Ovary (tissue), 9 donors: ENCODE results near the gene DGUOK. TPM values are rescaled to one million over a fixed set of nuclear protein-coding genes. Genes with fewer than 3 reads are reported as not detected.

Experiments used
- DNase-seq, 5 donors: peaks; one replicate each; pipeline ENCODE4 v3.0.0-alpha.2; 2019 to 2020
- H3K27ac ChIP-seq, 2 donors: fragments of 200-600 bp; one replicate each; pipeline versions ENCODE4 v1.5.1 to v1.8.0; 2019 to 2022
- H3K27me3 ChIP-seq: fragments of 200-600 bp; one replicate; pipeline ENCODE4 v1.8.0; 2022
- H3K36me3 ChIP-seq: fragments of 200-600 bp; sonication (generic); one replicate; pipeline ENCODE4 v1.5.1; 2019
- H3K4me1 ChIP-seq: one replicate; pipeline ENCODE4 v1.8.1; 2013; ENCODE audit warnings: mild to moderate bottlenecking, moderate library complexity; ENCODE audit not compliant: insufficient read depth
- H3K4me3 ChIP-seq: fragments of 200-600 bp; sonication (generic); one replicate; pipeline ENCODE4 v1.5.1; 2017
- H3K9me3 ChIP-seq, 2 donors: fragments of 200-600 bp in 1 of 2; sonication (generic) in 1 of 2; one replicate each; pipeline versions ENCODE4 v1.5.1 to v1.8.1; 2013 to 2019; ENCODE audit warnings: mild to moderate bottlenecking in 1 of 2, moderate library complexity in 1 of 2
- CTCF ChIP-seq, 3 donors: fragments of 450-650 bp in 2 of 3; fragments of 200-600 bp in 1 of 3; IDR thresholded peaks; one replicate each; pipeline versions ENCODE4 v1.5.1 to v1.8.0; 2016 to 2022; ENCODE audit warnings: antibody characterized with exemption in 3 of 3, mild to moderate bottlenecking in 1 of 3
- EP300 ChIP-seq: sonication (generic); formaldehyde crosslinking; IDR thresholded peaks from one replicate; pipeline ENCODE4 v1.6.1; 2017; ENCODE audit warnings: antibody characterized with exemption
- POLR2A ChIP-seq: fragments of 450-650 bp; IDR thresholded peaks from one replicate; pipeline ENCODE4 v1.6.1; 2017; ENCODE audit warnings: antibody characterized with exemption, mild to moderate bottlenecking, moderate library complexity
- WGBS, 3 donors: extraction: QIAGEN DNeasy Blood & Tissue Kit in 1 of 3; methylation state at CpG; one replicate each; pipeline versions ENCODE4 v1.1.5 to v1.1.7; 2013 to 2017; 5-methylcytosine and 5-hydroxymethylcytosine counted together
- intact Hi-C, 4 donors: fragments of 100-400 bp; cut with DNase I; formaldehyde crosslinking; loops; one replicate each; pipeline versions ENCODE4 v1.11.0 to v1.15.1; 2022 to 2023
- polyA plus RNA-seq, 2 donors: library from polyadenylated mRNA; stranded (reverse); fragments of 200-250 nt in 1 of 2; fragments of 350-450 nt in 1 of 2; fragmentation: Illumina TruSeq in 1 of 2; extraction: RNeasy Lipid Tissue Mini Kit (QIAGEN cat#74804) in 1 of 2; gene quantifications; one replicate each; pipeline ENCODE4 v1.2.3, GENCODE V29; 2013 to 2014
- total RNA-seq, 7 donors: library from RNA; depleted of rRNA in 2 of 7; stranded (reverse); fragments of >200 nt in 2 of 7; fragmentation: NEBNext Ultra II Directional in 3 of 7; extraction: Animal tissue kit (Norgen Biotek cat#: 25700) in 3 of 7; gene quantifications; one replicate each; pipeline versions ENCODE4 v1.1.0 to v1.2.4, GENCODE V29; 2016 to 2023
- donor health status: DM: no; HTN: no; CAD: no; lungs with moderate emphysema.
- donor health status: DM: no; HTN: no; CAD: no.
- donor health status: Bipolar disorder and iron deficiency.
- donor health status: DM: yes; HTN: yes; CAD: no.
- donor health status: DM: no; HTN: no; CAD: no.
- donor health status: DM: yes; HTN: yes; CAD: no.

Gene DGUOK
- total and polyA plus RNA-seq, 9 donors, result 45.8 to 84.1 (median 57.4) TPM

GRCh38 chr2:73976803-73977202 lies 50.1 kb downstream of the DGUOK start:
- Histone ChIP-seq H3K27me3 (no peaks in the 10 kb centered on the region), H3K36me3 (no peaks in the 10 kb centered on the region), H3K9me3 (no peaks in the 10 kb centered on the region), H3K27ac (no peak overlapping the region), H3K4me3 (no peak overlapping the region), H3K4me1 (peaks cover 2% of the 10 kb centered on the region)
- intact Hi-C loops, result no loop called here
- DNase-seq, result no peak
- no peak for TF ChIP-seq CTCF (IDR thresholded peaks at IDR 0.05)
- TF ChIP-seq EP300, result no peak
- no peak for TF ChIP-seq POLR2A
- 89 to 95% (median 94%) methylated on average over 1 of the region's 1 CpG for WGBS, 3 donors

- 89 to 98% (median 95%) methylated on average over 2 of the region's 2 CpGs for WGBS, 3 donors
- no peak for DNase-seq
- Histone ChIP-seq H3K36me3 (no peaks in the 10 kb centered on the region), H3K4me3 (no peak overlapping the region), H3K27me3 (no peaks in the 10 kb centered on the region), H3K4me1 (peaks cover 2% of the 10 kb centered on the region), H3K9me3 (no peaks in the 10 kb centered on the region), H3K27ac (no peak overlapping the region)
- intact Hi-C loops, result no loop called here
- TF ChIP-seq POLR2A (no peak), EP300 (no peak), CTCF (IDR thresholded peaks at IDR 0.05) (no peak)
These were observed 50.8 kb downstream of the DGUOK start for GRCh38 chr2:73977466-73977865.

GRCh38 chr2:73979021-73979420 lies 52.3 kb downstream of the DGUOK start:
- no peaks in the 10 kb centered on the region for H3K36me3 ChIP-seq
- DNase-seq, result no peak
- H3K27ac ChIP-seq, result no peak overlapping the region
- intact Hi-C loops, result no loop called here
- peaks cover 4% of the 10 kb centered on the region for H3K4me1 ChIP-seq
- no peak overlapping the region for H3K4me3 ChIP-seq
- WGBS, 3 donors, result 21 to 38% (median 30%) methylated on average over 5 of the region's 5 CpGs
- no peak for TF ChIP-seq EP300
- H3K9me3 ChIP-seq, result no peaks in the 10 kb centered on the region
- H3K27me3 ChIP-seq, result no peaks in the 10 kb centered on the region

GRCh38 chr2:73979686-73980085 lies 53.0 kb downstream of the DGUOK start:
- no peaks in the 10 kb centered on the region for H3K9me3 ChIP-seq
- DNase-seq, result no peak
- intact Hi-C loops, result no loop called here
- H3K27me3 ChIP-seq, result no peaks in the 10 kb centered on the region
- peaks cover 7% of the 10 kb centered on the region for H3K4me1 ChIP-seq
- H3K27ac ChIP-seq, result no peak overlapping the region
- no peak for TF ChIP-seq POLR2A
- TF ChIP-seq EP300, result no peak
- no peak for TF ChIP-seq CTCF (IDR thresholded peaks at IDR 0.05)
- H3K4me3 ChIP-seq, result no peak overlapping the region
- H3K36me3 ChIP-seq, result no peaks in the 10 kb centered on the region
- 33 to 48% (median 38%) methylated on average over 3 of the region's 3 CpGs for WGBS, 3 donors

- H3K27me3 ChIP-seq, result no peaks in the 10 kb centered on the region
- WGBS, 3 donors, result 19 to 40% (median 20%) methylated on average over 2 of the region's 2 CpGs
- no peak overlapping the region for H3K27ac ChIP-seq
- intact Hi-C loops, result no loop called here
- H3K4me1 ChIP-seq, result peaks cover 7% of the 10 kb centered on the region
- no peak overlapping the region for H3K4me3 ChIP-seq
- H3K9me3 ChIP-seq, result no peaks in the 10 kb centered on the region
- no peaks in the 10 kb centered on the region for H3K36me3 ChIP-seq
- no peak for DNase-seq
- TF ChIP-seq EP300 (no peak), CTCF (IDR thresholded peaks at IDR 0.05) (no peak), POLR2A (no peak)
These were observed 53.9 kb downstream of the DGUOK start for GRCh38 chr2:73980566-73980965.
